Trophoblast cell (in vitro differentiated cells and primary cell): ENCODE data around the gene LEP.

ENCODE experiments used
- DNase-seq, 2 donors: peaks; one replicate each; pipeline ENCODE4 v3.0.0-alpha.2; 2016
- H2AFZ ChIP-seq: 2 replicates; pipeline ENCODE4 v1.6.1; 2013; ENCODE audit warnings: low read length, moderate library complexity, mild to moderate bottlenecking; ENCODE audit not compliant: insufficient read depth, poor library complexity
- H2AK5ac ChIP-seq: 2 replicates; pipeline ENCODE4 v1.6.1; 2013; ENCODE audit warnings: mild to moderate bottlenecking, low read length
- H2BK120ac ChIP-seq: 2 replicates; pipeline ENCODE4 v1.6.1; 2013; ENCODE audit warnings: low read length, mild to moderate bottlenecking, moderate library complexity; ENCODE audit not compliant: insufficient read depth, poor library complexity
- H2BK12ac ChIP-seq: 2 replicates; pipeline ENCODE4 v1.6.1; 2013; ENCODE audit warnings: mild to moderate bottlenecking, low read length, moderate library complexity
- H2BK5ac ChIP-seq: 2 replicates; pipeline ENCODE4 v1.6.1; 2013; ENCODE audit warnings: low read length, low read depth, moderate library complexity, mild to moderate bottlenecking; ENCODE audit not compliant: poor library complexity
- H3K14ac ChIP-seq: 2 replicates; pipeline ENCODE4 v1.6.1; 2013; ENCODE audit warnings: mild to moderate bottlenecking, low read length
- H3K18ac ChIP-seq: 2 replicates; pipeline ENCODE4 v1.6.1; 2013; ENCODE audit warnings: mild to moderate bottlenecking, low read length
- H3K23ac ChIP-seq: 2 replicates; pipeline ENCODE4 v1.6.1; 2013; ENCODE audit warnings: low read length
- H3K27ac ChIP-seq: 2 replicates; pipeline ENCODE4 v1.5.1; 2013; ENCODE audit warnings: low read depth, mild to moderate bottlenecking, inconsistent platforms, low read length, moderate library complexity
- H3K27me3 ChIP-seq: 2 replicates; pipeline ENCODE4 v1.6.1; 2013; ENCODE audit warnings: inconsistent platforms, mild to moderate bottlenecking, low read length, moderate library complexity; ENCODE audit not compliant: insufficient read depth
- H3K36me3 ChIP-seq, 2 experiments: 1 replicate in 1 of 2; 2 replicates in 1 of 2; pipeline ENCODE4 v1.6.1; 2013; ENCODE audit warnings: low read length in 2 of 2, mild to moderate bottlenecking in 2 of 2, moderate library complexity in 1 of 2; ENCODE audit not compliant: insufficient read depth in 2 of 2, control insufficient read depth in 1 of 2
- H3K4ac ChIP-seq: 2 replicates; pipeline ENCODE4 v1.6.1; 2013; ENCODE audit warnings: low read depth, mild to moderate bottlenecking, low read length, moderate library complexity
- H3K4me1 ChIP-seq, 2 experiments: 1 replicate in 1 of 2; 2 replicates in 1 of 2; pipeline ENCODE4 v1.6.1; 2013; ENCODE audit warnings: low read length in 2 of 2, mild to moderate bottlenecking in 2 of 2, moderate library complexity in 1 of 2; ENCODE audit not compliant: insufficient read depth in 2 of 2, control insufficient read depth in 1 of 2
- H3K4me2 ChIP-seq: 2 replicates; pipeline ENCODE4 v1.6.1; 2013; ENCODE audit warnings: inconsistent platforms, mild to moderate bottlenecking, low read length, moderate library complexity
- H3K4me3 ChIP-seq: 2 replicates; pipeline ENCODE4 v1.5.1; 2013; ENCODE audit warnings: mild to moderate bottlenecking, low read depth, low read length, inconsistent platforms
- H3K79me1 ChIP-seq: one replicate; pipeline ENCODE4 v1.6.1; 2013; ENCODE audit warnings: low read length
- H3K79me2 ChIP-seq: 2 replicates; pipeline ENCODE4 v1.6.1; 2013; ENCODE audit warnings: low read length, mild to moderate bottlenecking; ENCODE audit not compliant: control insufficient read depth, insufficient read depth, poor library complexity
- H3K9ac ChIP-seq: 2 replicates; pipeline ENCODE4 v1.6.1; 2013; ENCODE audit warnings: mild to moderate bottlenecking, low read length
- H3K9me3 ChIP-seq: 2 replicates; pipeline ENCODE4 v1.6.1; 2013; ENCODE audit warnings: low read depth, mild to moderate bottlenecking, control low read depth, inconsistent platforms, low read length; ENCODE audit not compliant: insufficient read depth
- H4K12ac ChIP-seq: 2 replicates; pipeline ENCODE4 v1.6.1; 2013; ENCODE audit warnings: low read depth, mild to moderate bottlenecking, low read length, moderate library complexity
- H4K8ac ChIP-seq: 2 replicates; pipeline ENCODE4 v1.6.1; 2013; ENCODE audit warnings: low read depth, mild to moderate bottlenecking, low read length, moderate library complexity
- H4K91ac ChIP-seq: one replicate; pipeline ENCODE4 v1.6.1; 2013; ENCODE audit warnings: low read depth, mild to moderate bottlenecking, low read length, moderate library complexity
- WGBS: extraction: QIAGEN DNeasy Blood & Tissue Kit; methylation state at CpG from one replicate; pipeline ENCODE4 v1.1.7; 2013; ENCODE audit warnings: missing lambda C conversion rate; ENCODE audit not compliant: insufficient read length, insufficient coverage; ENCODE audit errors: extremely low coverage; 5-methylcytosine and 5-hydroxymethylcytosine counted together

The LEP gene

DNA sequence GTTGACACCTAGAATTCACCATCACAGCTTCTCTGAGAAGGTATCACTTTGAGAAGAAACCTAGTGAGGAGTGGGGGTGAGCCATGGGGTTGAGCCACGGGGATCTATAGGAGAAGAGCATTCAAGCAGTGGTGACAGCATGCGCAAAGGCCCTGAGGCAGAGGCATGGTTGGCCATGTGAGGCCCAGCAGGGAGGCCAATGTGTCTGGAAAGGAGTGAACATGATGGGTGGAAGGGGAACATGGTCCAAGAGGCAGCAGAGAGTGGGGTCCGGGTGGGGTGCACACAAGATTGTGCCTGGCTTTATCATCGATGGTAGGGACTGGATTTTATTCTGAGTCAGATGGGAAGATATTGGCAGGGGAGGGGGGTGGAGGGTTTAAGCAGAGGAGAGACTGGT lies 36.0 kb upstream of the LEP start:
- Histone ChIP-seq H3K79me2 (no peaks in the 10 kb centered on the region), H3K23ac (no peak overlapping the region), H2AK5ac (no peak overlapping the region), H3K36me3 (no peaks in the 10 kb centered on the region), H3K4me3 (peak overlapping the region; percentile 57), H3K4me2 (no peak overlapping the region), H3K18ac (no peak overlapping the region), H4K12ac (no peak overlapping the region), H4K91ac (no peak overlapping the region), H3K4ac (no peak overlapping the region), H2BK12ac (no peak overlapping the region), H3K27ac (no peak overlapping the region), H2BK5ac (no peak overlapping the region), H3K14ac (no peak overlapping the region), H3K9ac (no peak overlapping the region), H2BK120ac (no peak overlapping the region), H2AFZ (no peak overlapping the region), H4K8ac (no peak overlapping the region), H3K9me3 (peaks cover 12% of the 10 kb centered on the region), H3K27me3 (peaks cover 30% of the 10 kb centered on the region), H3K4me1 (peaks cover 0 to 8% of the 10 kb centered on the region in 2 experiments), H3K79me1 (no peaks in the 10 kb centered on the region)
- WGBS: no CpG with 5 or more reads among the region's 4 CpGs
- DNase-seq: no peak

DNA sequence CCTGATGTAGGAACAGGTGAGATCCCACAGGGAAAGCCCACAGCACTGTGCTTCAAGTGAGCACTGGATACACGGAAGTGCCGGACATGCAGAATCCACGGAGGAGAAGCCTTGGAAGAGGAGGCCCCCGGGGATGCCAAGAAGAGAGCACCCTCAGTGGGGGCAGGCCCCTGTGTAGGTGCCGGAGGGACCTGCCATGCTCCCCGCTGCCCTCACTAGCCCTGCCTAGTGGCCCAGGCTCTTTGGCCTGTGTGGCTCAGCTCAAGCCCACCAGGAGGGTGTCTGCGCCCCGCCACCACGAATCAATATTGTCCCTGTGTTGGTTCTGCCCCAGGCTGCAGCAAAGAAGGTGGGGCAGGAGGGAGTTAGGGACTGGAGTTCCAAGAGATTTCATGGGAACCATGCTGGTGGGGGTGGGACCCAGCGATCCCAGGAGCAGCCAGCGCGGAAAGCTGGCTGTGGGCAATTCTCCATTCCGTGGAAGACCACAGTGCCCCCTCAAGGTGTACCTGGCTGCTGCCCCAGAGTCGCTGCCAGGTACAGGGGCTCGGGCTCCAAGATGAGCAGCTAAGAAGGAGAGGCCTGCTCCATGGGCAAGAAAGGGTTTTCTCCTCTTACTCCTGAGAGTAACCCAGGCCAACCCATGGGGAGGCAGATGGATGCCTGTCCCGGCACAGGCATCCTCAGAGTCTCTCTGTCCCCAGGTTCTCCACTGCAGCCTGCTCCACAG lies 34.9 kb upstream of the LEP start:
- Histone ChIP-seq H2AK5ac (no peak overlapping the region), H4K12ac (no peak overlapping the region), H4K8ac (no peak overlapping the region), H3K4me2 (no peak overlapping the region), H3K36me3 (no peaks in the 10 kb centered on the region), H3K9me3 (peaks cover 9% of the 10 kb centered on the region), H3K18ac (no peak overlapping the region), H2BK12ac (no peak overlapping the region), H4K91ac (no peak overlapping the region), H2AFZ (no peak overlapping the region), H2BK5ac (no peak overlapping the region), H3K27me3 (peaks cover 22% of the 10 kb centered on the region), H3K79me1 (no peaks in the 10 kb centered on the region), H3K27ac (no peak overlapping the region), H2BK120ac (no peak overlapping the region), H3K4me1 (peaks cover 0 to 6% of the 10 kb centered on the region in 2 experiments), H3K79me2 (no peaks in the 10 kb centered on the region), H3K4ac (no peak overlapping the region), H3K14ac (no peak overlapping the region), H3K9ac (no peak overlapping the region), H3K4me3 (no peak overlapping the region), H3K23ac (no peak overlapping the region)
- WGBS: no CpG with 5 or more reads among the region's 16 CpGs
- no peak for DNase-seq

DNA sequence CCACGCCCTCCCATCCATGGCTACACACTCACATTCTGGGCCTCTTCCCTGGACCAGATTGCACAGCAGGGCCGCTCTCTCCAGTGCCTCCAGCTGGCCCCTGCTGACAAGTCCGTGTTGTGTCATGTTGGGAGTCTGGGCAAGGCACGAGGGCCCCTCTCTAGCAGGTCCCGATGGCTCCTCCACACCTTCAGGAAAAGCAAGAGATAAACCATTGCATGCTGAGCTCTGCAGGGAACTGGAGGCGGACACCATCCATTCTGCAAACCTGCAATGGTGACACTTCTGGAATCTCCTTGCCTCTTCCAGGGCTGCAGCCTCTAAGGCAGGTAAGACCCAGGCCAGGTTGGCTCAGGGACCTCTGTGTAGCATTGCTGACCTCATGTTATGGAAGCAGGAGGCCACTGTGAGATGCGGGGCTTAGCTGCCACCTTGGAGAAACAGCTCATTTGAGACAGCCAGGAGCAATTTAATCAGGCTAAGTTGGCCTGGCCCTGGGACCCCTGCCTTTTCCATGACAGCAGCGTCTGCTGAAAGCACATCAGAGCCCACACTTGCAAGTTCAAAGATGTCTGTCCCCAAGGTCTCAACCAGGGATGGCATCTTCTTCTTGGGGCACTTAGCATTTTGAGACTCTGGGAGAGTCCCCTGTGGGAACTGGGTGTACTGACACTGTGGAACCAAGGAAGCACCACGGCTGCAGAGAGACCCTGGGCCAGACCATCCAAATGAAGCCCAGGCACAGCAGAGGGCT lies 34.2 kb upstream of the LEP start:
- H2AFZ ChIP-seq: no peak overlapping the region
- H4K12ac ChIP-seq: no peak overlapping the region

DNA sequence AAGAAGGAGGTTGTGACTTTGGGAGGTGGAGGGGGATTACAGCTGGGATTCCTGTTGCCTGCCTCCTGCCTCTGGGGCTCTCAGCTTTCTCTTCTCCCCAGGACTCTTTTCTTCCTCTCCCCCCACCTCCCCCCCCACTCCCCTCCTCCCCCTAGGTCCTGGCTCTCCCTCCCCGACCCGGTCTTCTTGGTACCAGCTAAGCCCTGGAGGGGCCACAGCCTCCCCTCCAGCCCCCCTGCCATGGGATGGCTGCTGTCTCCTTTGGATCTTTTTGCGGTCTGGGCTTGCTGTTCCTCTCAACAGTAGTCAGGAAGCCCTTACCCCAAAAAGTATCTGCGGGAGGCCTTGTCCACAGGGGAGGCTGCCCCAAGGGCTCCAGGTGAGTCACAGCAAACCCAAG lies 33.5 kb upstream of the LEP start:
- no peak overlapping the region for H2BK5ac ChIP-seq
- no peak overlapping the region for H3K4me3 ChIP-seq
- no peak overlapping the region for H3K9ac ChIP-seq
- peaks cover 9% of the 10 kb centered on the region for H3K27me3 ChIP-seq
- no peak overlapping the region for H3K14ac ChIP-seq
- H3K79me1 ChIP-seq: no peaks in the 10 kb centered on the region
- peaks cover 3% of the 10 kb centered on the region for H3K9me3 ChIP-seq
- no peak overlapping the region for H4K91ac ChIP-seq
- no peak overlapping the region for H2AFZ ChIP-seq
- no peak overlapping the region for H2AK5ac ChIP-seq
- no peak overlapping the region for H3K4me2 ChIP-seq
- no peak overlapping the region for H2BK120ac ChIP-seq
- no peak overlapping the region for H2BK12ac ChIP-seq
- H3K4ac ChIP-seq: no peak overlapping the region
- H3K36me3 ChIP-seq: no peaks in the 10 kb centered on the region
- no peaks in the 10 kb centered on the region for H3K79me2 ChIP-seq
- no peaks in the 10 kb centered on the region for H3K4me1 ChIP-seq
- H3K27ac ChIP-seq: no peak overlapping the region
- no peak overlapping the region for H3K18ac ChIP-seq
- no peak overlapping the region for H4K8ac ChIP-seq
- DNase-seq: no peak
- H4K12ac ChIP-seq: no peak overlapping the region
- H3K23ac ChIP-seq: no peak overlapping the region
- no CpG with 5 or more reads among the region's 4 CpGs for WGBS

More for the DNA sequence above, 34.2 kb upstream of the LEP start:
- H3K23ac ChIP-seq: no peak overlapping the region
- peaks cover 15% of the 10 kb centered on the region for H3K27me3 ChIP-seq
- DNase-seq: no peak
- no peak overlapping the region for H4K91ac ChIP-seq
- H3K79me1 ChIP-seq: no peaks in the 10 kb centered on the region
- no CpG with 5 or more reads among the region's 9 CpGs for WGBS
- H3K18ac ChIP-seq: no peak overlapping the region
- H3K14ac ChIP-seq: no peak overlapping the region
- no peaks in the 10 kb centered on the region for H3K4me1 ChIP-seq
- no peaks in the 10 kb centered on the region for H3K79me2 ChIP-seq
- no peak overlapping the region for H2BK120ac ChIP-seq
- no peak overlapping the region for H3K4me3 ChIP-seq
- peaks cover 3% of the 10 kb centered on the region for H3K9me3 ChIP-seq
- H3K4me2 ChIP-seq: no peak overlapping the region
- no peaks in the 10 kb centered on the region for H3K36me3 ChIP-seq
- no peak overlapping the region for H4K8ac ChIP-seq
- H3K4ac ChIP-seq: no peak overlapping the region
- H3K9ac ChIP-seq: no peak overlapping the region
- no peak overlapping the region for H2BK5ac ChIP-seq
- no peak overlapping the region for H3K27ac ChIP-seq
- H2AK5ac ChIP-seq: no peak overlapping the region
- no peak overlapping the region for H2BK12ac ChIP-seq
